GM21717 (cell line): ENCODE data around the gene LDLRAD4.

Experiments
- ATAC-seq: cut with Tn5 transposase; IDR thresholded peaks from one replicate; pipeline ENCODE4 v1.9.1; 2021; ENCODE audit warnings: mild to moderate bottlenecking, moderate library complexity; ENCODE audit not compliant: unreplicated experiment

Gene LDLRAD4

GRCh38 chr18:13302457-13303225 lies 84.1 kb downstream of the LDLRAD4 start:
- no peak for ATAC-seq

GRCh38 chr18:13303756-13304364 lies 85.3 kb downstream of the LDLRAD4 start:
- ATAC-seq, result no peak

- ATAC-seq, result no peak
Measured at GRCh38 chr18:13305301-13305700, 86.7 kb downstream of the LDLRAD4 start.

- ATAC-seq, result no peak
Measured at GRCh38 chr18:13306583-13306982, 88.0 kb downstream of the LDLRAD4 start.

- ATAC-seq, result no peak
Measured at GRCh38 chr18:13308369-13308768, 89.8 kb downstream of the LDLRAD4 start.

- ATAC-seq, result no peak
Measured at GRCh38 chr18:13309031-13309747, 90.6 kb downstream of the LDLRAD4 start.

GRCh38 chr18:13309748-13310670 lies 91.4 kb downstream of the LDLRAD4 start:
- ATAC-seq, result no peak

- no peak for ATAC-seq
Measured at GRCh38 chr18:13311193-13311592, 92.6 kb downstream of the LDLRAD4 start.

- no peak for ATAC-seq
Measured at GRCh38 chr18:13312515-13312914, 94.0 kb downstream of the LDLRAD4 start.

GRCh38 chr18:13313006-13313686 lies 94.6 kb downstream of the LDLRAD4 start:
- no peak for ATAC-seq

GRCh38 chr18:13315000-13315399 lies 96.4 kb downstream of the LDLRAD4 start:
- ATAC-seq, result no peak

- no peak for ATAC-seq
Measured at GRCh38 chr18:13316063-13316462, 97.5 kb downstream of the LDLRAD4 start.

GRCh38 chr18:13317801-13318200 lies 99.2 kb downstream of the LDLRAD4 start:
- no peak for ATAC-seq

GRCh38 chr18:13318731-13319501 lies 100.4 kb downstream of the LDLRAD4 start:
- no peak for ATAC-seq

GRCh38 chr18:13319629-13320028 lies 101.1 kb downstream of the LDLRAD4 start:
- ATAC-seq, result no peak

- ATAC-seq, result no peak
Measured at GRCh38 chr18:13320096-13320495, 101.5 kb downstream of the LDLRAD4 start.

GRCh38 chr18:13320891-13321425 lies 102.4 kb downstream of the LDLRAD4 start:
- ATAC-seq, result no peak

GRCh38 chr18:13321923-13322322 lies 103.4 kb downstream of the LDLRAD4 start:
- ATAC-seq, result no peak

GRCh38 chr18:13323186-13323585 lies 104.6 kb downstream of the LDLRAD4 start:
- no peak for ATAC-seq
